Activated CD8-positive, alpha-beta memory T cell treated with anti-CD3 and anti-CD28 coated beads for 4 hours (primary cell): ENCODE data around the gene TXNIP.
A peak's percentile ranks its signal among the peaks of the same experiment; 100 is the strongest.

ENCODE experiments used
- DNase-seq, 2 donors: peaks; one replicate each; pipeline ENCODE4 v3.0.0-alpha.2; 2020; ENCODE audit warnings: low read depth in 2 of 2

TXNIP gene

GRCh38 chr1:145985502-145986439 lies 10.6 kb downstream of the TXNIP start:
- DNase-seq = no peak

GRCh38 chr1:145985129-145985501 lies 11.3 kb downstream of the TXNIP start:
- no peak for DNase-seq

GRCh38 chr1:145983960-145984830 lies 12.2 kb downstream of the TXNIP start:
- DNase-seq = no peak

GRCh38 chr1:145983206-145983675 lies 13.1 kb downstream of the TXNIP start:
- DNase-seq = no peak

GRCh38 chr1:145982010-145982723 lies 14.2 kb downstream of the TXNIP start:
- DNase-seq = no peak

- DNase-seq = no peak
Observed at GRCh38 chr1:145980457-145980994, 15.9 kb downstream of the TXNIP start.

GRCh38 chr1:145979746-145980456 lies 16.5 kb downstream of the TXNIP start:
- no peak for DNase-seq

- peak; percentile 53 to 74 for DNase-seq
Observed at GRCh38 chr1:145978854-145979745, 17.3 kb downstream of the TXNIP start.

GRCh38 chr1:145978471-145978853 lies 17.9 kb downstream of the TXNIP start:
- no peak for DNase-seq

- peak; percentile 45 to 60 for DNase-seq
Observed at GRCh38 chr1:145977486-145978470, 18.6 kb downstream of the TXNIP start.

- DNase-seq = no peak
Observed at GRCh38 chr1:145977016-145977415, 19.4 kb downstream of the TXNIP start.

GRCh38 chr1:145975216-145975615 lies 21.2 kb downstream of the TXNIP start:
- no peak for DNase-seq

- no peak for DNase-seq
Observed at GRCh38 chr1:145974721-145975120, 21.7 kb downstream of the TXNIP start.

GRCh38 chr1:145972580-145972979 lies 23.8 kb downstream of the TXNIP start:
- no peak for DNase-seq

GRCh38 chr1:145967288-145967687 lies 29.1 kb downstream of the TXNIP start:
- DNase-seq = no peak

- DNase-seq = no peak
Observed at GRCh38 chr1:145965119-145965744, 31.1 kb downstream of the TXNIP start.

- DNase-seq = peak; percentile 75 to 84
Observed at GRCh38 chr1:145964328-145965118, 31.9 kb downstream of the TXNIP start, which contains the start of the genes ANKRD34A and POLR3GL. Gene ANKRD34A, minus strand, starts transcription at chr1:145964575. Its CDS starts 2,816 bp downstream, at chr1:145961759. Gene POLR3GL, plus strand, starts transcription at chr1:145964690. Its CDS starts 10,176 bp downstream, at chr1:145974866.
